PC-9 (cell line): ENCODE data around the gene SRMS.

Source experiments
- EZH2 ChIP-seq: fragments of 200-600 bp; sonication (generic); IDR thresholded peaks from 2 replicates; pipeline ENCODE4 v1.8.0; 2017; ENCODE audit warnings: antibody characterized with exemption, low read depth
- TF ChIP-seq, protein P1 (sequence below): fragments of 200-600 bp; sonication (generic); conservative IDR thresholded peaks from 2 replicates; pipeline ENCODE4 v1.6.1; 2017; ENCODE audit warnings: mixed run types, antibody characterized with exemption, mild to moderate bottlenecking, moderate library complexity

DNA sequence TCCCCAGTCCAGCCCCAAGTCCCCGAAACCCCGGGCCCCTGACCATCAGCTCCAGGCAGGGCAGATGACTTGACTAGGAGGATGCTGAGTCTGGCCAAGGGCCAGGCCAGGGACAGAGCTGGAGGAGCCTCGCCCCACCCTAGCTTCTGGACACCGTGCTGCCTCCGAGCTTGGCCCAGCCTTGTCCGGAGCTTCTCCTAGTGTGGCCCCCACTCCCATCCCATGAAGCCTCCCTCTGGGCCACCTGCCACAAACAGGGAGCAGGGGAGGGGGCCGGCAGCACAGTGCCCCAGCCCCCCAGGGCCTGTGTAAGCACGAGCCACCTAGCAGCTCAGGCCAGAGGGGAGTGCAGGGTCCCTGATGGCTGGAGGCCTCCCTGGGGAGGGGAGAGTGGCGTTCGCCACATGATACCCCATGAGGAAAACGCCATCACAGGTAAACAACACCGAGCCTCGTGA, 54.0 kb downstream of the SRMS start:
- TF ChIP-seq, protein P1, sequence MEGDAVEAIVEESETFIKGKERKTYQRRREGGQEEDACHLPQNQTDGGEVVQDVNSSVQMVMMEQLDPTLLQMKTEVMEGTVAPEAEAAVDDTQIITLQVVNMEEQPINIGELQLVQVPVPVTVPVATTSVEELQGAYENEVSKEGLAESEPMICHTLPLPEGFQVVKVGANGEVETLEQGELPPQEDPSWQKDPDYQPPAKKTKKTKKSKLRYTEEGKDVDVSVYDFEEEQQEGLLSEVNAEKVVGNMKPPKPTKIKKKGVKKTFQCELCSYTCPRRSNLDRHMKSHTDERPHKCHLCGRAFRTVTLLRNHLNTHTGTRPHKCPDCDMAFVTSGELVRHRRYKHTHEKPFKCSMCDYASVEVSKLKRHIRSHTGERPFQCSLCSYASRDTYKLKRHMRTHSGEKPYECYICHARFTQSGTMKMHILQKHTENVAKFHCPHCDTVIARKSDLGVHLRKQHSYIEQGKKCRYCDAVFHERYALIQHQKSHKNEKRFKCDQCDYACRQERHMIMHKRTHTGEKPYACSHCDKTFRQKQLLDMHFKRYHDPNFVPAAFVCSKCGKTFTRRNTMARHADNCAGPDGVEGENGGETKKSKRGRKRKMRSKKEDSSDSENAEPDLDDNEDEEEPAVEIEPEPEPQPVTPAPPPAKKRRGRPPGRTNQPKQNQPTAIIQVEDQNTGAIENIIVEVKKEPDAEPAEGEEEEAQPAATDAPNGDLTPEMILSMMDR, result no peak
- no peak for TF ChIP-seq EZH2
